Measurements from ENCODE around the gene CAMP.

Gene CAMP

DNA sequence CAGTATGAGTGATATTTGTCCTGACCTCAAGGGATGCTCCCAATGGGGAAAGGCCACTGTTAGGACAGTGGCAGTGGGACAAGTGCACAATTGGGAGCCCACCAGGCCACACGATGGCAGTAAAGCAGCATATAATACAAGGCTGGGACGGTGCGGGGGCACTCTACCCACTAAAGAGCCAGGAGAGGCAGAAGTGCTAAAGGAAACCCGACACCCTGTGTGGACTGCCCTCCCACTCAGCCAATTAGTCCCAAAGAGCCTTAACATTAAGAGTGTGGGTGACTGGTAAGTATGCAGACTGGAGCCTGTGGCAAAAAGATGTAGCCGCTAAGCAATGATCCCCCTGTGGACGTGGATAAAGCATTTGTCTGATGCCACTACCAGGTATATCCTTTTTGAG is 9.4 kb downstream of the CAMP start:
- peak; percentile 70 for TF ChIP-seq CTCF (conservative IDR thresholded peaks at IDR 0.05)
- H3K27ac ChIP-seq = peak overlapping the region; percentile 95

- TF ChIP-seq CTCF (conservative IDR thresholded peaks at IDR 0.05) = no peak
- peak overlapping the region; percentile 95 for H3K27ac ChIP-seq
Observed at GRCh38 chr3:48233542-48233941, 10.2 kb downstream of the CAMP start.

DNA sequence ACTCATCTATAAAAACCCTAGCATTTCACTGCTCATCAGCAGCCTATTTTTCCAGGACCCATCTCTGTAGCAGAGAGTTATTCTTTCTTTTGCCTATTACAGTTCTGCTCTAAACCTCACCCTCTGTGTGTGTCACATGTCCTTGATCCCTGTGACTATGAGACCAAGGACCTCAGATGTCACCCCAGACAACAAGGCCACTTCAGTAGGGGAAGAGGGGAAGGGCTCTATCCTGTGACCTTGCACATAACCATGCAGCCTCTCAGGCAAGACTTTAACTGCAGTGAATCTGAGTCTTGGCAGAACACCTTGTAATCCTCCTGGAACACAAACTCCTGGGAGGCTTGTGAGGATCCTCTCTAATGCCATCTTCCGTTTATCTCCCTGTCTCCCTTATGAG is 13.2 kb downstream of the CAMP start:
- peak overlapping the region; percentile 64 for H3K27ac ChIP-seq
- TF ChIP-seq CTCF (conservative IDR thresholded peaks at IDR 0.05) = no peak

GRCh38 chr3:48238531-48239085 is 15.3 kb downstream of the CAMP start:
- no peak for TF ChIP-seq CTCF (conservative IDR thresholded peaks at IDR 0.05)
- H3K27ac ChIP-seq = no peak overlapping the region

DNA sequence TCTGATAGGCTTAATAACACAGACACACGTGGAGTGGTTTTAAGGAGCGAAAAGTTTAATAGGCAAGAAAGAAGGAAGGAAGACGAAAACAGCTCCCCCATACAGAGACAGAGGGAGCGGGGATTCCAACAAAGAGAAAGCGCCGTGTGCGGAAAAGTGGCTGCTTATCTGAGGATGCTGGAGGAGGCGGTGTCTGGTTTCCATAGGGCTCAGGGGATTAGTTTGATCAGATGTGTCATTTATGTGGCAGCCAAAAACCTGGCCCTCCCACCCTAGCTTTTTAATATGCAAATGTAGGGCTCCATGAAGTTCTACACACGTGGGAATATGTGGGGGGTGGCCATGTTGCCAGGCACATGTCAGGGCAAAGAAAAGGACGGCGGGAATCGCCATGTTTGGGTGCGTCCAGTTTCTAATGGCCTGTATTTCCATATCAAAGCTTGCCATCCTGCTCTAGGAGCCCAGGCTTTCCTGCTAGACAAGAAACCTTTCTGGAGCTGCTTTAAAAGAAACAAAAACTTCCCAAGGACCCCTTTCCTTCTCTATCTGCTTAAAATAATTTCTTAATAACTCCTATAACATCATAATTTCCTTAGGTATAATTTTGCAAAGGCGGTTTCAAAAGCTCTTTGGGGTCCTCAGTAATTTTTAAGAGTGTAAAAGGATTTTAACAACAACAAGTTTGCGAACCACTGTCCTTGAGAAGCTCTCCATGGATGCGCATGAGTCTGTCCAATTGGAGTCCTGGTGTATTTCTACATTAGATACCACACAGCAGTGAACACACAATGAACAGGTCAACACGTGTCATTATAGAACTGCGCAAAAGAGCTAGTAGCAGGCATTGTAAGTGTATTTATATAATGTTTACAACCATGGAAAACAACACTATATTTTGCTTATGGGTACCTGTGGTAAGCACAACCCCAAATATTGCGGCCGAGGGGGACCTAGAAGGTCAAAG is 17.0 kb downstream of the CAMP start:
- peak overlapping the region; percentile 90 for H3K27ac ChIP-seq
- TF ChIP-seq CTCF (conservative IDR thresholded peaks at IDR 0.05) = no peak

DNA sequence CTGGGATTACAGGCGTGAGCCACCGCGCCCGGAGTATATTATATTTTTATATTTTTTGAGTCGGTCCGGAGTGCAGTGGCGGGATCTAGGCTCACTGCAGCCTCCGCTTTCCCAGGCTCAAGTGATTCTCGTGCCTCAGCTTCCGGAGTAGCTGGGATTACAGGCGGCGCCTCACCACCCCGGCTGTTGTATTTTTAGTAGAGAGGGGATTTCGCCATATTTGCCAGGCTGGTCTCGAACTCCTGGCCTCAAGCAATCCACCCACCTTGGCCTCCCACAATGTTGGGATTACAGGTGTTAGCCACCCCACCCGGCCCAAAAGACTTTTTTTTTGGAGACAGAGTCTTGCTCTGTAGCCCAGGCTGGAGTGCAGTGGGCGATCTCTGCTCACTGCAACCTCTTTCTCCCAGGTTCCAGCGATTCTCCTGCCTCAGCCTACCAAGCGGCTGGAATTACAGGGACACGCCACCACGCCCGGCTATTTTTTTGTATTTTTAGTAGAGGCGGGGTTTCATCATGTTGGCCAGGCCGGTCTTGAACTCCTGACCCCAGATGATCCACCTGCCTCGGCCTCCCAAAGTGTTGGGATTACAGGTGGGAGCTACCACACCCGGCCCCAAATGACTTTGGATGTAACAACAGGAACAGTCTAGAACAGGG is 18.6 kb downstream of the CAMP start:
- H3K27ac ChIP-seq = peak overlapping the region; percentile 90
- no peak for TF ChIP-seq CTCF (conservative IDR thresholded peaks at IDR 0.05)

- TF ChIP-seq CTCF (conservative IDR thresholded peaks at IDR 0.05) = no peak
- H3K27ac ChIP-seq = no peak overlapping the region
Observed at GRCh38 chr3:48243886-48244285, 20.6 kb downstream of the CAMP start.

Data from VCaP (cell line).